GM23338 (cell line): ENCODE measurements around the gene ITGA7.

Experiments used
- CREB1 ChIP-seq: fragments of 250-450 bp; sonication (Bioruptor Pico); IDR thresholded peaks from 2 replicates; pipeline ENCODE4 v1.5.0; 2020; ENCODE audit warnings: low read depth, mild to moderate bottlenecking, moderate library complexity
- EZH2 ChIP-seq: fragments of 200-600 bp; sonication (generic); IDR thresholded peaks from one replicate; pipeline ENCODE4 v1.8.0; 2017; ENCODE audit warnings: antibody characterized with exemption, mild to moderate bottlenecking, low read depth; ENCODE audit not compliant: unreplicated experiment
- EZH2phosphoT487 ChIP-seq: fragments of 200-600 bp; sonication (generic); IDR thresholded peaks from one replicate; pipeline ENCODE4 v1.8.1; 2018; ENCODE audit warnings: antibody characterized with exemption; ENCODE audit not compliant: unreplicated experiment
- JUNB ChIP-seq: IDR thresholded peaks from one replicate; pipeline ENCODE4 v1.6.1; 2016; ENCODE audit warnings: antibody characterized with exemption; ENCODE audit not compliant: unreplicated experiment
- NANOG ChIP-seq: IDR thresholded peaks from 2 replicates; pipeline ENCODE4 v1.6.1; 2016; ENCODE audit warnings: antibody characterized with exemption, borderline replicate concordance
- POLR2AphosphoS5 ChIP-seq: IDR thresholded peaks from 2 replicates; pipeline ENCODE4 v1.6.1; 2016; ENCODE audit warnings: antibody characterized with exemption, low read depth
- STAT1 ChIP-seq: IDR thresholded peaks from one replicate; pipeline ENCODE4 v1.6.1; 2016; ENCODE audit warnings: antibody characterized with exemption; ENCODE audit not compliant: unreplicated experiment
- ZNF114 ChIP-seq: fragments of 250-450 bp; sonication (Bioruptor Pico); IDR thresholded peaks from 2 replicates; pipeline ENCODE4 v1.5.0; 2020; ENCODE audit warnings: mild to moderate bottlenecking, moderate library complexity
- ZNF331 ChIP-seq: fragments of 250-450 bp; sonication (Bioruptor Pico); IDR thresholded peaks from 2 replicates; pipeline ENCODE4 v1.5.0; 2020; ENCODE audit warnings: low read depth, mild to moderate bottlenecking, moderate library complexity
- TF ChIP-seq, protein P1 (sequence below), 2 experiments: fragments of 200-600 bp in 1 of 2; sonication (generic) in 1 of 2; conservative IDR thresholded peaks; 2 replicates each; pipeline versions ENCODE4 v1.5.1 to v1.6.1; 2016 to 2017; ENCODE audit warnings: antibody characterized with exemption in 2 of 2, low read depth in 2 of 2, mild to moderate bottlenecking in 2 of 2, moderate library complexity in 1 of 2
- TF ChIP-seq, protein P2 (sequence below): IDR thresholded peaks from one replicate; pipeline ENCODE4 v1.6.1; 2018; ENCODE audit warnings: antibody characterized with exemption; ENCODE audit not compliant: unreplicated experiment
- TF ChIP-seq, protein P3 (sequence below): IDR thresholded peaks from 2 replicates; pipeline ENCODE4 v1.6.1; 2016; ENCODE audit warnings: antibody characterized with exemption

DNA sequence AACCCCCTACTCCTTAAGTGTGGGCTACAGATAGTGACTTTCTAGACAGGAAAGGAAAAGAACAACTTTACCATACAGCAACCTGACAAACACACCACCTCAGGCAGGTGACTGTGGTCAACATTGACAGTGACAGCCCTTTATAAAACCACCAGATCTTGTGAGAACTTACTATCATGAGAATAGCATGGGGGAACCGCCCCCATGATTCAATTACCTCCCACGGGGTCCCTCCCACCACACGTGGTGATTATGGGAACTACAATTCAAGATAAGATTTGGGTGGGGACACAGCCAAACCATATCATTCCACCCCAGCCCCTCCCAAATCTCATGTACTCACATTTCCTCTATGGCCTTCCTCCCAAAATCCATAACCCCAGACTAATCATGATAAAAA lies 54.7 kb downstream of the ITGA7 start:
- TF ChIP-seq, protein P1, sequence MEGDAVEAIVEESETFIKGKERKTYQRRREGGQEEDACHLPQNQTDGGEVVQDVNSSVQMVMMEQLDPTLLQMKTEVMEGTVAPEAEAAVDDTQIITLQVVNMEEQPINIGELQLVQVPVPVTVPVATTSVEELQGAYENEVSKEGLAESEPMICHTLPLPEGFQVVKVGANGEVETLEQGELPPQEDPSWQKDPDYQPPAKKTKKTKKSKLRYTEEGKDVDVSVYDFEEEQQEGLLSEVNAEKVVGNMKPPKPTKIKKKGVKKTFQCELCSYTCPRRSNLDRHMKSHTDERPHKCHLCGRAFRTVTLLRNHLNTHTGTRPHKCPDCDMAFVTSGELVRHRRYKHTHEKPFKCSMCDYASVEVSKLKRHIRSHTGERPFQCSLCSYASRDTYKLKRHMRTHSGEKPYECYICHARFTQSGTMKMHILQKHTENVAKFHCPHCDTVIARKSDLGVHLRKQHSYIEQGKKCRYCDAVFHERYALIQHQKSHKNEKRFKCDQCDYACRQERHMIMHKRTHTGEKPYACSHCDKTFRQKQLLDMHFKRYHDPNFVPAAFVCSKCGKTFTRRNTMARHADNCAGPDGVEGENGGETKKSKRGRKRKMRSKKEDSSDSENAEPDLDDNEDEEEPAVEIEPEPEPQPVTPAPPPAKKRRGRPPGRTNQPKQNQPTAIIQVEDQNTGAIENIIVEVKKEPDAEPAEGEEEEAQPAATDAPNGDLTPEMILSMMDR (conservative IDR thresholded peaks at IDR 0.05; ENCODE audit: low read depth in 2 of 2) = no peak
- no peak for TF ChIP-seq EZH2phosphoT487
- TF ChIP-seq ZNF114 (CRISPR knock-in tag) = no peak
- no peak for TF ChIP-seq EZH2
- TF ChIP-seq, protein P2, sequence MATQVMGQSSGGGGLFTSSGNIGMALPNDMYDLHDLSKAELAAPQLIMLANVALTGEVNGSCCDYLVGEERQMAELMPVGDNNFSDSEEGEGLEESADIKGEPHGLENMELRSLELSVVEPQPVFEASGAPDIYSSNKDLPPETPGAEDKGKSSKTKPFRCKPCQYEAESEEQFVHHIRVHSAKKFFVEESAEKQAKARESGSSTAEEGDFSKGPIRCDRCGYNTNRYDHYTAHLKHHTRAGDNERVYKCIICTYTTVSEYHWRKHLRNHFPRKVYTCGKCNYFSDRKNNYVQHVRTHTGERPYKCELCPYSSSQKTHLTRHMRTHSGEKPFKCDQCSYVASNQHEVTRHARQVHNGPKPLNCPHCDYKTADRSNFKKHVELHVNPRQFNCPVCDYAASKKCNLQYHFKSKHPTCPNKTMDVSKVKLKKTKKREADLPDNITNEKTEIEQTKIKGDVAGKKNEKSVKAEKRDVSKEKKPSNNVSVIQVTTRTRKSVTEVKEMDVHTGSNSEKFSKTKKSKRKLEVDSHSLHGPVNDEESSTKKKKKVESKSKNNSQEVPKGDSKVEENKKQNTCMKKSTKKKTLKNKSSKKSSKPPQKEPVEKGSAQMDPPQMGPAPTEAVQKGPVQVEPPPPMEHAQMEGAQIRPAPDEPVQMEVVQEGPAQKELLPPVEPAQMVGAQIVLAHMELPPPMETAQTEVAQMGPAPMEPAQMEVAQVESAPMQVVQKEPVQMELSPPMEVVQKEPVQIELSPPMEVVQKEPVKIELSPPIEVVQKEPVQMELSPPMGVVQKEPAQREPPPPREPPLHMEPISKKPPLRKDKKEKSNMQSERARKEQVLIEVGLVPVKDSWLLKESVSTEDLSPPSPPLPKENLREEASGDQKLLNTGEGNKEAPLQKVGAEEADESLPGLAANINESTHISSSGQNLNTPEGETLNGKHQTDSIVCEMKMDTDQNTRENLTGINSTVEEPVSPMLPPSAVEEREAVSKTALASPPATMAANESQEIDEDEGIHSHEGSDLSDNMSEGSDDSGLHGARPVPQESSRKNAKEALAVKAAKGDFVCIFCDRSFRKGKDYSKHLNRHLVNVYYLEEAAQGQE = no peak
- no peak for TF ChIP-seq NANOG
- TF ChIP-seq CREB1 (CRISPR knock-in tag) = no peak
- no peak for TF ChIP-seq POLR2AphosphoS5
- TF ChIP-seq STAT1 = no peak
- TF ChIP-seq JUNB = no peak
- TF ChIP-seq, protein P3, sequence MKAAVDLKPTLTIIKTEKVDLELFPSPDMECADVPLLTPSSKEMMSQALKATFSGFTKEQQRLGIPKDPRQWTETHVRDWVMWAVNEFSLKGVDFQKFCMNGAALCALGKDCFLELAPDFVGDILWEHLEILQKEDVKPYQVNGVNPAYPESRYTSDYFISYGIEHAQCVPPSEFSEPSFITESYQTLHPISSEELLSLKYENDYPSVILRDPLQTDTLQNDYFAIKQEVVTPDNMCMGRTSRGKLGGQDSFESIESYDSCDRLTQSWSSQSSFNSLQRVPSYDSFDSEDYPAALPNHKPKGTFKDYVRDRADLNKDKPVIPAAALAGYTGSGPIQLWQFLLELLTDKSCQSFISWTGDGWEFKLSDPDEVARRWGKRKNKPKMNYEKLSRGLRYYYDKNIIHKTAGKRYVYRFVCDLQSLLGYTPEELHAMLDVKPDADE = no peak
- no peak for TF ChIP-seq ZNF331 (CRISPR knock-in tag)
